Measurements from ENCODE around the gene MTX1. TPM values are rescaled to one million over a fixed set of nuclear protein-coding genes. Genes with fewer than 3 reads are reported as not detected.
A peak's percentile ranks its signal among the peaks of the same experiment; 100 is the strongest.
"Not testable (repeated sequence)": the region's sequence is repeated elsewhere in the genome, so short reads cannot be mapped to it uniquely, and the experiment has no call there.

Gene MTX1
- total RNA-seq, 2 donors from 2014 or later, result 16.2 to 27.0 TPM

- H3K27me3 ChIP-seq, result no peaks in the 10 kb centered on the region
- H3K27ac ChIP-seq, result peak overlapping the region; percentile 53 to 60
- H3K4me1 ChIP-seq, result peaks cover 0 to 24% of the 10 kb centered on the region in 2 donors
- DNase-seq (ENCODE audit: low spot score), result peak; percentile 65
- H3K4me3 ChIP-seq, result peak overlapping the region in 1 of 2 donors; percentile 13
- no peaks in the 10 kb centered on the region for H3K9me3 ChIP-seq
- peaks cover 16% of the 10 kb centered on the region for H3K36me3 ChIP-seq
- no peak for TF ChIP-seq CTCF (IDR thresholded peaks at IDR 0.05)
Observed at GRCh38 chr1:155166471-155167165, 41.9 kb upstream of the MTX1 start.

- Histone ChIP-seq H3K4me1 (peaks cover 0 to 31% of the 10 kb centered on the region in 2 donors), H3K4me3 (peak overlapping the region in 1 of 2 donors; percentile 25), H3K9me3 (no peaks in the 10 kb centered on the region), H3K27ac (peak overlapping the region; percentile 53 to 60), H3K36me3 (peaks cover 16% of the 10 kb centered on the region), H3K27me3 (no peaks in the 10 kb centered on the region)
- peak; percentile 89 for DNase-seq (ENCODE audit: low spot score)
- TF ChIP-seq CTCF (IDR thresholded peaks at IDR 0.05), result peak; percentile 75 to 89
Observed at GRCh38 chr1:155167166-155168104, 41.1 kb upstream of the MTX1 start.

GRCh38 chr1:155168105-155168445 is 40.4 kb upstream of the MTX1 start:
- Histone ChIP-seq H3K36me3 (peaks cover 16% of the 10 kb centered on the region), H3K27ac (peak overlapping the region in 1 of 2 donors; percentile 53), H3K4me1 (peaks cover 0 to 34% of the 10 kb centered on the region in 2 donors)
- H3K4me3 ChIP-seq; H3K27me3 ChIP-seq; DNase-seq (ENCODE audit: low spot score); H3K9me3 ChIP-seq: not testable (repeated sequence)

- Histone ChIP-seq H3K4me1 (peaks cover 0 to 38% of the 10 kb centered on the region in 2 donors), H3K9me3 (no peaks in the 10 kb centered on the region), H3K27ac (no peak overlapping the region), H3K4me3 (no peak overlapping the region), H3K27me3 (no peaks in the 10 kb centered on the region), H3K36me3 (peaks cover 16% of the 10 kb centered on the region)
- TF ChIP-seq CTCF (IDR thresholded peaks at IDR 0.05), result no peak
- DNase-seq (ENCODE audit: low spot score), result no peak
Observed at GRCh38 chr1:155168456-155169210, 39.9 kb upstream of the MTX1 start.

GRCh38 chr1:155169541-155169940 is 39.0 kb upstream of the MTX1 start:
- Histone ChIP-seq H3K27me3 (peaks cover 0 to 8% of the 10 kb centered on the region in 2 donors), H3K9me3 (no peaks in the 10 kb centered on the region), H3K27ac (no peak overlapping the region), H3K4me1 (peaks cover 0 to 44% of the 10 kb centered on the region in 2 donors), H3K36me3 (peaks cover 16% of the 10 kb centered on the region), H3K4me3 (no peak overlapping the region)
- TF ChIP-seq CTCF (IDR thresholded peaks at IDR 0.05), result no peak
- no peak for DNase-seq (ENCODE audit: low spot score)

Measured in right atrium auricular region (tissue), 2 donors.